ENCODE data around the gene C12orf42. TPM values are rescaled to one million over a fixed set of nuclear protein-coding genes. Genes with fewer than 3 reads are reported as not detected.

The C12orf42 gene
- total and polyA plus RNA-seq, 2 experiments from 2014 or later: not detected

GRCh38 chr12:103401421-103401820, 94.3 kb downstream of the C12orf42 start:
- no peaks in the 10 kb centered on the region for H3K4me1 ChIP-seq (ENCODE audit: insufficient read depth)
- WGBS, 2 experiments (ENCODE audit: low coverage in 1 of 2, low lambda C conversion rate in 2 of 2, missing lambda C conversion rate in 2 of 2): 50 to 52% methylated on average over 3 of the region's 3 CpGs
- H3K27ac ChIP-seq: no peak overlapping the region
- no peaks in the 10 kb centered on the region for H3K9me3 ChIP-seq (ENCODE audit: low read depth)
- no peaks in the 10 kb centered on the region for H3K79me2 ChIP-seq (ENCODE audit: insufficient read depth)
- H3K9ac ChIP-seq: no peak overlapping the region
- no peaks in the 10 kb centered on the region for H3K27me3 ChIP-seq (replicated peaks; ENCODE audit: insufficient read depth)
- in situ Hi-C loops (cut with MboI): no loop called here
- no peaks in the 10 kb centered on the region for H3K9me2 ChIP-seq (ENCODE audit: insufficient read depth)
- TF ChIP-seq EZH2phosphoT487 (IDR thresholded peaks at IDR 0.05; ENCODE audit: insufficient read depth, low read depth) (no peak), EZH2 (IDR thresholded peaks at IDR 0.05; ENCODE audit: insufficient read depth, poor library complexity, severe bottlenecking) (no peak)
- DNase-seq: no peak
- H3K4me3 ChIP-seq: no peak overlapping the region
- no peaks in the 10 kb centered on the region for H3K36me3 ChIP-seq (ENCODE audit: low read depth)
- no peaks in the 10 kb centered on the region for H4K20me1 ChIP-seq (ENCODE audit: insufficient read depth)
- H3K4me2 ChIP-seq (ENCODE audit: unreplicated experiment): no peak overlapping the region
- no peak overlapping the region for H2AFZ ChIP-seq
- no peaks in the 10 kb centered on the region for H3F3A ChIP-seq (ENCODE audit: insufficient read depth)

- in situ Hi-C loops (cut with MboI): no loop called here
- no peaks in the 10 kb centered on the region for H3K9me2 ChIP-seq (ENCODE audit: insufficient read depth)
- 0% methylated on average over 1 of the region's 1 CpG for WGBS, 2 experiments (ENCODE audit: low coverage in 1 of 2, low lambda C conversion rate in 2 of 2, missing lambda C conversion rate in 2 of 2)
These were observed 95.8 kb downstream of the C12orf42 start for GRCh38 chr12:103399986-103400385.

GRCh38 chr12:103397536-103397935, 98.2 kb downstream of the C12orf42 start:
- TF ChIP-seq EZH2phosphoT487 (IDR thresholded peaks at IDR 0.05; ENCODE audit: insufficient read depth, low read depth): no peak
- TF ChIP-seq EZH2 (IDR thresholded peaks at IDR 0.05; ENCODE audit: insufficient read depth, poor library complexity, severe bottlenecking): no peak
- Histone ChIP-seq H3K9ac (no peak overlapping the region), H3K27me3 (replicated peaks; ENCODE audit: insufficient read depth) (no peaks in the 10 kb centered on the region), H3K9me3 (ENCODE audit: low read depth) (no peaks in the 10 kb centered on the region), H3K27ac (no peak overlapping the region), H3K9me2 (ENCODE audit: insufficient read depth) (no peaks in the 10 kb centered on the region), H3F3A (ENCODE audit: insufficient read depth) (no peaks in the 10 kb centered on the region), H3K4me1 (ENCODE audit: insufficient read depth) (no peaks in the 10 kb centered on the region), H2AFZ (no peak overlapping the region), H3K4me3 (no peak overlapping the region), H4K20me1 (ENCODE audit: insufficient read depth) (no peaks in the 10 kb centered on the region), H3K36me3 (ENCODE audit: low read depth) (no peaks in the 10 kb centered on the region), H3K4me2 (ENCODE audit: unreplicated experiment) (no peak overlapping the region), H3K79me2 (ENCODE audit: insufficient read depth) (no peaks in the 10 kb centered on the region)
- 0% methylated on average over 1 of the region's 1 CpG for WGBS, 2 experiments (ENCODE audit: low coverage in 1 of 2, low lambda C conversion rate in 2 of 2, missing lambda C conversion rate in 2 of 2)
- in situ Hi-C loops (cut with MboI): no loop called here
- no peak for DNase-seq

More at GRCh38 chr12:103399986-103400385, 95.8 kb downstream of the C12orf42 start:
- H3K4me2 ChIP-seq (ENCODE audit: unreplicated experiment): no peak overlapping the region
- TF ChIP-seq EZH2phosphoT487 (IDR thresholded peaks at IDR 0.05; ENCODE audit: insufficient read depth, low read depth) (no peak), EZH2 (IDR thresholded peaks at IDR 0.05; ENCODE audit: insufficient read depth, poor library complexity, severe bottlenecking) (no peak)
- H3K79me2 ChIP-seq (ENCODE audit: insufficient read depth): no peaks in the 10 kb centered on the region
- H3K9me3 ChIP-seq (ENCODE audit: low read depth): no peaks in the 10 kb centered on the region
- H3K27ac ChIP-seq: no peak overlapping the region
- H3K4me3 ChIP-seq: no peak overlapping the region
- DNase-seq: no peak
- no peaks in the 10 kb centered on the region for H3K4me1 ChIP-seq (ENCODE audit: insufficient read depth)
- H3K36me3 ChIP-seq (ENCODE audit: low read depth): no peaks in the 10 kb centered on the region
- no peaks in the 10 kb centered on the region for H4K20me1 ChIP-seq (ENCODE audit: insufficient read depth)
- H3K9ac ChIP-seq: no peak overlapping the region
- no peaks in the 10 kb centered on the region for H3K27me3 ChIP-seq (replicated peaks; ENCODE audit: insufficient read depth)
- no peaks in the 10 kb centered on the region for H3F3A ChIP-seq (ENCODE audit: insufficient read depth)
- no peak overlapping the region for H2AFZ ChIP-seq

- 0% methylated on average over 1 of the region's 1 CpG for WGBS, 2 experiments (ENCODE audit: low coverage in 1 of 2, low lambda C conversion rate in 2 of 2, missing lambda C conversion rate in 2 of 2)
- H3K27me3 ChIP-seq (replicated peaks; ENCODE audit: insufficient read depth): no peaks in the 10 kb centered on the region
- DNase-seq: no peak
- H3K9ac ChIP-seq: no peak overlapping the region
- in situ Hi-C loops (cut with MboI): no loop called here
- no peaks in the 10 kb centered on the region for H3K9me3 ChIP-seq (ENCODE audit: low read depth)
- no peak for TF ChIP-seq EZH2phosphoT487 (IDR thresholded peaks at IDR 0.05; ENCODE audit: insufficient read depth, low read depth)
- no peak for TF ChIP-seq EZH2 (IDR thresholded peaks at IDR 0.05; ENCODE audit: insufficient read depth, poor library complexity, severe bottlenecking)
- no peaks in the 10 kb centered on the region for H3K36me3 ChIP-seq (ENCODE audit: low read depth)
- H3K4me1 ChIP-seq (ENCODE audit: insufficient read depth): no peaks in the 10 kb centered on the region
- no peaks in the 10 kb centered on the region for H3K9me2 ChIP-seq (ENCODE audit: insufficient read depth)
- no peaks in the 10 kb centered on the region for H3K79me2 ChIP-seq (ENCODE audit: insufficient read depth)
- H3F3A ChIP-seq (ENCODE audit: insufficient read depth): no peaks in the 10 kb centered on the region
- no peak overlapping the region for H3K27ac ChIP-seq
- H3K4me3 ChIP-seq: no peak overlapping the region
- H3K4me2 ChIP-seq (ENCODE audit: unreplicated experiment): no peak overlapping the region
- H2AFZ ChIP-seq: no peak overlapping the region
- no peaks in the 10 kb centered on the region for H4K20me1 ChIP-seq (ENCODE audit: insufficient read depth)
These were observed 103.0 kb downstream of the C12orf42 start for GRCh38 chr12:103392722-103393121.

- Histone ChIP-seq H3K4me3 (no peak overlapping the region), H3F3A (ENCODE audit: insufficient read depth) (no peaks in the 10 kb centered on the region), H3K9me3 (ENCODE audit: low read depth) (no peaks in the 10 kb centered on the region), H3K27me3 (replicated peaks; ENCODE audit: insufficient read depth) (no peaks in the 10 kb centered on the region), H2AFZ (no peak overlapping the region), H3K9me2 (ENCODE audit: insufficient read depth) (no peaks in the 10 kb centered on the region), H3K36me3 (ENCODE audit: low read depth) (no peaks in the 10 kb centered on the region), H3K4me1 (ENCODE audit: insufficient read depth) (no peaks in the 10 kb centered on the region), H3K27ac (no peak overlapping the region), H3K79me2 (ENCODE audit: insufficient read depth) (no peaks in the 10 kb centered on the region), H4K20me1 (ENCODE audit: insufficient read depth) (no peaks in the 10 kb centered on the region), H3K9ac (no peak overlapping the region), H3K4me2 (ENCODE audit: unreplicated experiment) (no peak overlapping the region)
- 24 to 25% methylated on average over 4 of the region's 4 CpGs for WGBS, 2 experiments (ENCODE audit: low coverage in 1 of 2, low lambda C conversion rate in 2 of 2, missing lambda C conversion rate in 2 of 2)
- TF ChIP-seq EZH2phosphoT487 (IDR thresholded peaks at IDR 0.05; ENCODE audit: insufficient read depth, low read depth): no peak
- TF ChIP-seq EZH2 (IDR thresholded peaks at IDR 0.05; ENCODE audit: insufficient read depth, poor library complexity, severe bottlenecking): no peak
- no peak for DNase-seq
- in situ Hi-C loops (cut with MboI): no loop called here
These were observed 104.7 kb downstream of the C12orf42 start for GRCh38 chr12:103391103-103391502.

All from GM23248 (cell line).